GM21717 (cell line): ENCODE results near the gene SAP130.
"Not testable (repeated sequence)": the region's sequence is repeated elsewhere in the genome, so short reads cannot be mapped to it uniquely, and the experiment has no call there.

Experiments used
- ATAC-seq: cut with Tn5 transposase; IDR thresholded peaks from one replicate; pipeline ENCODE4 v1.9.1; 2021; ENCODE audit warnings: mild to moderate bottlenecking, moderate library complexity; ENCODE audit not compliant: unreplicated experiment

Gene SAP130

DNA sequence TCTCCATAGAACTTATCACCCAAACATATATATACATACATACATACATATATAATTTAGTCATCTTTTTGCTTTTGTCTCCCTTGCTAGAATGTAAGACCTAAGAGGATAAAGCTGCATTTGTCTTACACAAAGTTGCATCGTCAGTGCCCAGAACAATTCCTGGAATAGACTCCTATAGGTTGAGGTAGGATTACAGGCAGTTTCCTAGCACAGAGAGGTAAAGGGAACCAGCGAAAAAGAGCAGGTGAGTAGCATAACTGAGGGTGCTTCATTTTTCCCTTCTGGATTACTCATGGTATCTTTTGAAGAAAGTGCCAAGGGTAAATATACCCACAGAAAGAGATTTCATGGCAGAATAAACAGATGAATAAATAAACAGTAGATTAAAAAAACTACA lies 74.0 kb downstream of the SAP130 start:
- no peak for ATAC-seq

DNA sequence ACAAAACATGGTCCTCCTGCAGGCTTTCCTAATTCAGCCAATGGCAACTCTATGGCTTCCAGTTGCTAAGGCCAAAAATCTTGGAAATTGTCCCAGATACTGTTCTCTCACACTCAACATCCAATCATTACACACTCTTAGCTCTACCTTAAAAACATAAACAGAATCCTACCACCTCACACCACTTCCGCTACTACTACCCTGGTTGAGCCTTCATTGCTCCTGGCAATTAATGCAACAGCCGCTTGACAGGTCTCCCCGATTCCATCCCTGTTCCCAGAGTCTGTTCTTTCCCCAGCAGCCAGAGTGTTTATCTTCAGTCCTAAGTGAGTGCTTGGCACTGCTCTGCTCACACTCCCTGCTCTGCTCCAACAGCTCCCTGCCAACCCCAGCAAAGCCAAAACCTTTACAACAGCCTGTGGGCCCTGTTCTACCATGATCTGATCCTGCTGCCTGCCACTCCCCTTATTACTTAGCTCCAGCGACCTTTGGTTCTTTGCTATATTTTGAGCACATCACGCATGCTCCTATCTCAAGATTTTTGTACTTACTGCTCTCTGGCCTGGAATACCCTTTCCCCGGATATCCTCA lies 74.6 kb downstream of the SAP130 start:
- ATAC-seq, result no peak

DNA sequence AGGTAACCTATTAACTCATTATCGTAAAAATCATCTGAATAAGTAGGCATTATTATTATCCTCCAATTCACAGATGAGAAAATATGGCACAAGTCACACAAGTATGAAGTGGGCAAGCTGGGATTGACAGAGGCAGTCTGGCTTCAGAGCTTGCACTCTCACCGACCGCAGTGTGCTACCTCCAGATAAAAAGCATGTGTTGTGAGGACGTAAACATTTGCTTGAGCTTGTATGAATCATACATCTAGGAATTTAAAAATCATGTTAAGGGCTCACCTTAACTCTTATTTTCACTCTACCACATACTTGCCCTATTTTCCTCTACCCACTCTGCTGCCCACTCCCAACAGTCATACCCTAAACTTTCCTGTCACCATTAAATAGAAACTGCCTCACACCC lies 76.8 kb downstream of the SAP130 start:
- ATAC-seq, result no peak

DNA sequence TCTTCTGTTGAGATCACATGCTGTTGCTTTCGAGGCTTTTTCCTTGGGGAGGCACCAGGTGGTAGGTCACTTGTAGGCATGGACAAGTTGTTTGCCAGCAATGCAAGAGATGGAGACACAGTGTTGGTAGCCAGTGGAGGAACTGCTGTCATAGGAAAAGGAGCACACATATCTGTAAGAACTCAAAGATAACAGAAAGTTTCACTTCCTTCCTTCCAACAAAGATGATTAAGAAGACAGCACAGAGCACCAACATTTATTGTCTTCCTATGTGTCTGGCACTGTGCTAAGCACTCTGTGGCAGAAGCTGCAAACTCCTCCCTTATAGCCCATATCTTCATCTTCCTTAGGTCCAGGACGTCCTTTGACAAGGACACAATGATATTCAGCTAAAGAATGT lies 77.6 kb downstream of the SAP130 start:
- ATAC-seq, result no peak

DNA sequence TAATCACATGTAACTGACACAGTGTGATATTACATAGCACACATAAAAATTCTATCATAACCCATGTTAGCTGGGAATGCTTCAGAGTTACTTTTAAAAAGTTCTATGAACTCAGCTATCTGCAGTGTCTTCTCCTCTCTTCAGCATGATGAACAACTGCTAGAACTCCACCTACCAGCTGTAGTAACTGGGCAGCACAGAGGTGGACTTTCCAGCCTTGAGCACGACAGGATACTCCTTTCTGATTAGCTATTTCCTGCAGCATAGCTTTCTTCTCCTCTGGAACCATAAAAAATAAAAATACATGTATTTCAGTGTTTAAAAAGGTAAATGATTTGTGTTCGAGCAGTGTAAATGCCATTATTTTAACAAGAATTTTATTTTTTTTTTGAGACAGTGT lies 82.6 kb downstream of the SAP130 start:
- ATAC-seq, result no peak

DNA sequence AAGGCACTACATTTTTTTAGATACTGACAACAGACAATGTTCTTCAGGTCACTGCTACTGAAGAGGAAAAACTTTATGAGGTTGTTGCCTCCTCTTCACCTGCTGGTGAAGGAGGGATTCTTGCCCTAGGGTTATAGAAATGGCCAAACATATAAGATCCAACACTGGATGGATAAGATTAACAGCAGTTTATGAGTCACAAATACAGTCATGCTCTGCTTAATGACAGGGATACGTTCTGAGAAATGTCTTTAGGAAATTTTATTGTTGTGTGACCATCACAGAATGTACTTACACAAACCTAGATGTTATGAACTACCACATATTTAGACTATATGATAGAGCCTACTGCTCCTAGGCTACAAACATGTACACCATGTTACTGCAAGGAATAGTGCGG lies 84.7 kb downstream of the SAP130 start:
- ATAC-seq, result no peak

DNA sequence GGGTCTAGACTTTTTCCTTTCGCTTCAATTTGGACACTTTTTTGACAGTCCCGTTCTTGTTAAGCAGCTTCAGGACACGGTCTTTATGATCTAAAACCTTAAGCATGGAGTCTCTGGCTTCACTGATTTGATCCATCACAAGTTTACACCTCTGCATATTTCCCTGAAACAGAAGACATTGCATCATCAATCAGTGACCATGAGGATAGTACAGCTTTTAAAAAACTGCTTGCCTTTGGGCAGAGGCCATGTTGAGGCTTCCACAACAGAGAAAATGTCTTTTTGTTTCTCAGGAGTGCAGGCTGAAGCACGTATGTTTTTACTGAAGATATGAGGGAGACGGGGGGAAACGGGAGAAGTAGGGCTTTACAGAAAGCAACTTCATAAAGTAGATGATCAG lies 85.9 kb downstream of the SAP130 start:
- ATAC-seq, result no peak

DNA sequence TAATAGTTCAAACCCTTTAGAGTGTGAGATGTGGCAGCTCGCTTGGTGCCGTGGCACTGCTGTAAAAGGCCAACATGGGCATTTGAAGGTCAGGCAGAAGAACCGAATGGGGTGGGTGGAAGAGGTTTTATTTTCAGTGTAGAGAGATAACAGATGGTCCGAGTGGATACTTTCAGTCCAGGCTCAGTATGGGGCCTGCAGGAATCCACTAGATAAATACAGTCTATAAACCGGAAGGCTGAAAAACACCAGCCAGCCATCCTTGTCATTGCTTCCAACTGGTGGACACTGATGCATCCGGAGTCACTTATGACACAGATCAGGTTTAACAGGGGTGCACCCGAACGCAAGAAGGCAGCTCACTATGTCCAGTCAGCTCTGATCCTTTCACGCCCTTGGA lies 86.4 kb downstream of the SAP130 start:
- ATAC-seq, result no peak

DNA sequence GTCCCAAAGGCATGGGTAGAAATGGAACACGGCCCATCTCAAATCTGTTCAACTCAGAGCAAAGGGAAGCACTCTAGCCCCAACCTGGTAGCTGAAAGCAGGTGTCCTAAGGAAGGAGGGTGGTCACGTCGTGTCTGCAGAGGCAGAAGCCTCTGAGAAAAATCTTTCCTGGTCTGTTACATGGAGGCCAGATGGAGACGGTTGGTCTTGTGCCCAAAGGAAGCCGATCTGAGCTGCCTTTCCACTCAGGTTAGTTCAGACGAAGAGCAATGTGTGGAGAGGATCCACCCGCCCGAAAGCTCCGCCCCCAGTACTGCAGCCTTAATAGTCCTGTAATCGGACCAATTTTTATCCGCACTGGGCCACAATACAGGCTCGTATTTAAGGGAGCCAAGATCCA lies 87.2 kb downstream of the SAP130 start:
- no peak for ATAC-seq

DNA sequence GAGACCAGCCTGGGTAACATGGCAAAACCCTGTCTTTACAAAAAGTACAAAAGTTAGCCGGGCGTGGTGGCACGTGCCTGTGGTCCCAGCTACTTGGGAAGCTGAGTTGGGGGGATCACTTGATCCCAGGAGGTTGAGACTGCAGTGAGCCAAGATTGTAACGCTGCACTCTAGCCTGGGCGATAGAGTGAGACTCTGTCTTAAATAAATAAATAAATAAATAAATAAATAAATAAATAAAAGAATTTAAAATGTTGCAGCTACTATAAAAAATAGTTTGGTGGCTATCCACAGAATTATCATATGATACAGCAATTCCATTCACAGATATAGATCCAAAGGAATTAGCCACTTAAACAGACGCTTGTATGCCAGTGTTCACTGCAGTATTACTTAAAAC lies 92.5 kb downstream of the SAP130 start:
- no peak for ATAC-seq

DNA sequence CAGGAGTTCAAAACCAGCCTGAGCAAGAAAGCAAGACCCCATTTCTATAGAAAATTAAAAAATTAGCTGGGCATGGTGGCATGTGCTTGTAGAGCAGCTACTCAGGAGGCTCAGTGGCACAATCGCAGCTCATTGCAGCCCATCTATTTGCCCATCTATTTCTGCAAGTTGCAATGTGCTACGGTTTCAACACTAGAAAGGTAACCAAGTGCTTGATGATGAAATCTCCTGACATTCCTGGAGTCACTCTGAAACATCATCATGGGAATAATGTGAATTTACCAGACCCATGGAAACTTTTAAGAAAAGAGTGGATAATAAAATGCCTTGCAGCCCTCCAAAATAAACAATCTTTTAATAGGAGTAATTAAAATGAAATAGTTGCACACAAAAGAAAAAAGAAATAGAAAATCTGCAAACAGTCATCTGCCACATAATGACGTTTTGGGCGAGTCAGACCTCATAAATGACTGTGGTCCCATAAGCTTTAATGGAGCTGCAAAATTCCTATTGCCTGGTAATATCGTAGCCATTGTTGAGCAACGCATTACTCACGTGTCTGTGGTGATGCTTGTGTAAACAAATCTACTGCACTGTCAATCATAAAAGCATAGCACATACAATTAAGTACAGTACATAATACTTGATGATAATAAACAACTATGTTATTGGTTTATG lies 95.5 kb downstream of the SAP130 start:
- ATAC-seq, result no peak

DNA sequence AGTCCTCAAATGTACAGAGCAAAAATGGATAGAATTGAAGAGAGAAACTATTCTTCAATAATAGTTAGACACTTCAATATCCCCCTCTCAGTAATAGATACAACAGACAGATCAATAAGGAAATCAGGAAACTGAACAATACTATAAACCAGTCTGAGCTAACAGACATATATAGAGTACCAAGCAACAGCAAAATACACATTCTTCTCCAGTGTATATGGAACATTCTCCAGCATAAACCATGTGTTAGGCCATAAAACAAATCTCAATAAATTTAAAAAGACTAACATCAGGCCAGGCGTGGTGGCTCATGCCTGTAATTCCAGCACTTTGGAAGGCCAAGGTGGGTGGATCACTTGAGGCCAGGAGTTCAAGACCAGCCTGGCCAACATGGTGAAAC lies 98.4 kb downstream of the SAP130 start:
- ATAC-seq, result no peak

DNA sequence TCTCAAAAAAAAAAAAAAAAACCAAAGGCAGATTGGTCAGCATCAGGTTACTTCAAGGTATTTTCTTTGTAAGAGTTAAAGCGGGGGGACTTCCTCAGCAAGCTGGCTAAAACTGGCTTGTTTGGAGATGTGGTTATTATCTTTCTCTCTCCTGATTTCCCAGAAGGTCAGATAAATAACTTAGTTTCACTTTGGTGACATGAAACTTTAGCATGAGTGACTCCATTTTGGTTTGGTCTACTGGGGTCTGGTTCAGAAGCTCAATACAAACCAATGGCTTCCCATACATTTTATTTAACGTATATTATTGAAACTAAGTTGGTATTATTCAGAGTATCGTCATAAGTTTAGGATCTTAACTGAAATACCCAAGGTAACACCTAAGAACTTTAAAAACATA lies 100.5 kb downstream of the SAP130 start:
- ATAC-seq, result no peak

DNA sequence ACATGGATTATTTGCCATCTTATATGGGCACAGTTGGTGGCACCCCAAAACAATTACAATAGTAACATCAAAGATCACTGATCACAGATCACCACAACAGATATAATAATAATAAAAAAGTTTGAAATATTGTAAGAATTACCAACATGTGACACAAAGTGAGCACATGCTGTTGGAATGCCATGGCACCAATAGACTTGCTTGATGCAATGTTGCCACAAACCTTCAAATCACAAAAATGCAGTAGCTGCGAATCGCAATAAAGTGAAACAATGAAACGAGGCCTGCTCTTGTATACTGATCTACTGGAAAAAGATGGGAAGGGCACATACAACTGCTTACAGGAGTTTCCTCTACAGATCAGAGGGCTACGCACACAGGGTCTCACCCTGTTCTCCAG lies 109.9 kb downstream of the SAP130 start:
- no peak for ATAC-seq

DNA sequence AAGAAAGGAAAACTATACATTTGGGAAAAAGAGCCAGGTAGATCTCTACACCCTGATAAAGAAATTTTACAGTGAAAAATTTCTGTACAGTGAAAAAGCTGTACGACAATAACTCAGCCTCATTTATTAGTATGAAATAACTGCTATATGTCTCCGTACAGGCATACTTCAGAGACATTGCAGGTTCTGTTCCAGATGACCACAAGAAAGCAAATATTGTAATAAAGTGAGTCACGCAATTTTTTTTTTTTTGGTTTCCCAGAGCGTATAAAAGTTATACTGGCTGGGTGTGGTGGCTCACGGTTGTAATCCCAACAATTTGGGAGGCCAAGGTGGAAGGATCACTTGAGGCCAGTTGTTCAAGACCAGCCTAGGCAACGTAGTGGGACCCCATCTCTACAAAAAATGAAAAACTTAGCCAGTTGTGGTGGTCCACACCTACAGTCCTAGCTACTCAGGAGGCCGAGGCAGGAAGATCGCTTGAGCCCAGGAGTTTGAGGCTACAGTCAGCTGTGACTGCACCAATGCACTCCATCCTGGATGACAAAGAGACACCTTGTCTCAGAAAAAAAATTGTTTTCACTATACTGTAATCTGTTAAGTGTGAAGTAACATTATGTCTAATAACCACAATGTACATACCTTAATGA lies 113.9 kb downstream of the SAP130 start:
- no peak for ATAC-seq

DNA sequence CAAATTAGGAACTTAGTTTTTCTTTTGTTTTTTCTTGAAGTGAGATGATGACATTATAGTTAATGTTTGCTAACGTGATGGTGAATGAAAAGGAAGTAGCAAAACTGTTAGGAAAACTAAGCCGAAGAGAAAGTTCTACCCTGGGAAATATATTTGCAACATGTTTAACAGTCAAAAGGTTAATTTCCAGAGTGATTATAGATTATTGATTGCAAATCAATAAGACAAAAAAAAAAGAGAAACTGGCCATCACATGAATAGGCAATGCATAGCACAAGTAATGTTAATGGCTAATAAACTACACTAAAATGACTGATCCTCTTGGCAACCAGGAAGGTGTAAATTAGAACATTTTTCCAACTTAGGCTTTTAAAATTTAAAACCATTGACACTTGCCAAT lies 116.1 kb downstream of the SAP130 start:
- no peak for ATAC-seq

DNA sequence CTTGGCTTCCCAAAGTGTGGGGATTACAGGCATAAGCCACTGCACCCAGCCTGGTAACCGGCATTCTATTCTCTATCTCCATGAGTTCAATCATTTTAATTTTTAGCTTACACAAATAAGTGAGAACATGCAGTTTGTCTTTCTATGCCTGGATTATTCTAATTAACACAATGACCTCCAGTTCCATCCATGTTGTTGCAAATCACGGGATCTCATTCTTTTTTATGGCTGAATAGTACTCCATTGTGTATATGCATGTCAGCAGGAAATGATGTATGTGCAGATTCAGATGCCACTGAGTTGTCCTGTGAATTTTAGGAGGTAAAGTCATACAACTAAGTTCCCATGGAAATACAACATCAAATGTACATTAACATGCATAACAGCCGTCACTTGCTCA lies 117.4 kb downstream of the SAP130 start:
- ATAC-seq, result no peak

DNA sequence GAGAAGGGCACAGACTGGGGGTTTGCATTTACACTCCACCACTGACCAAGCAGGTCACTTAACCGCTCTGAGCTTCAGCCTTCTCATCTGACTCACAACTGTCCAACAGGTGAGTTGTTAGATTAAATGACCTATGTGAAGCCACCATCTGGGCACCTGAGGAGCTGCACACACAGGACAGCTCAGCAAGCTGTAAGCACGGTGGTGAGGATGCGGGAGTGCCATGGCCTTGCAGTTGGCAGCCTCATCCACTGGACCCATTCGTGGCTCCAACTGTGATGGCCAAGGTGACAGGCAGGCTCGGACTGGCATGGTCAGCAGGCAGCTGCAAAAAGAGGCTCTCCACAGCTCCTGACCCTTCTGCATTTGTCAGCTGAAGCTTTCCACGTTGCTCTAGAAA lies 118.8 kb downstream of the SAP130 start:
- ATAC-seq, result no peak

DNA sequence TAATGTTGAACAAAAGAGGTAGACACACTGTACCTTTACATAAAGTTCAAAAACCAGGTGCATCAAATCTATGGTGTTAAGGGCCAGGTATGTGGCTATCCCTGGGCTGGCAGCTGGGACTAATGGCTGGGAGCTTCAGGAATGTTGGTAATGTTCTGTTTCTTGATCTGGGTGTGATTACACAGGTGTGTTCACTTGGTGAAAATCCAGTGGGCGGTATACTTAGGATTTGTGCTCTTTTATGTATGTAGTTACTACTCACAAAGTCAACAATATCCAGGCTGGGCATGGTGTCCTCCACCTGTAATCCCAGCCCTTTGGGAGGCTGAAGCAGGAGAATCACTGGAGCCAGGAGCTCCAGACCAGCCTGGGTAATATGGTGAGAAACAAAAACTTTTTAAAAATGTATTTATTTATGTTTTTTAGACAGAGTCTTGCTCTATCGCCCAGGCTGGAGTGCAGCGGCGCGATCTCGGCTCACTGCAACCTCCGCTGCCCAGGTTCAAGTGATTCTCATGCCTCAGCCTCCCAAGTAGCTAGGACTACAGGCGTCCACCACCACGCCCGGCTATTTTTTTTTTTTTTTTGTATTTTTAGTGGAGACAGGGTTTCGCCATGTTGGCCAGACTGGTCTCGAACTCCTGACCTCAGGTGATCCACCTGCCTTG lies 120.0 kb downstream of the SAP130 start:
- not testable (repeated sequence) for ATAC-seq

DNA sequence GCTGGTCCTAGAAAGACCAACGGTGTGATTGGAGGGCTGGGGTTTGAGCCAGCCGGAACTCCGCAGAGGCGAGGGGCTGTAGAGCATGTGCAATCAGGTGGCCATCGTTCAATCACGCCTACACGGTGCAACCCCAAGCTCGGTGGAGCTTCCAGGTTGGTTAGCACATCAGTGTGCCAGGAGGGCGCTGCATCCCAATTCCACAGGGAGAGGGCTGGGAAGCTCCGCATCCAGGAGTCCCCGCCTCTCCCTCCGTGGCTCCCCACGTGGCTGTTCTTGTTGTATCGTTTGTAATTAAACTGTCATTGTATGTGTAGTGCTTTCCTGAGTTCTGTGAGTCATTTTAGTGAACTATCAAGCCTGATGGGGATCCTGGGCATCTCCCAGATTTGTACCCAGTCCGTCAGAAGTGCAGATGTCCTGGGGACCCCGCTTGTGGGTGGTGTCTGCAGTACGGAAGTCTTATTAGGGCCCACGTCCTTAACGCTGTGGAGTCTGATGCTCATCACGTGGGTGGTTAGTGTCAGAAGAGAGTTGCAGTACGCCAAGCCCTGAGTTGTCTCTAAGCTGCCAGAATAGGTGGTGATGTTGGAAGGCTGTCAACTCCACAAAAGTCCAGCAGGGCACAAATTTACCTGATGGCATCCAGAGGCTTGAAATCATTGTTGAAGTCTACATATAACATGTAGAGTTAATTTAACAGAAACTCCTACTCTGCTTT lies 121.5 kb downstream of the SAP130 start:
- ATAC-seq, result no peak

DNA sequence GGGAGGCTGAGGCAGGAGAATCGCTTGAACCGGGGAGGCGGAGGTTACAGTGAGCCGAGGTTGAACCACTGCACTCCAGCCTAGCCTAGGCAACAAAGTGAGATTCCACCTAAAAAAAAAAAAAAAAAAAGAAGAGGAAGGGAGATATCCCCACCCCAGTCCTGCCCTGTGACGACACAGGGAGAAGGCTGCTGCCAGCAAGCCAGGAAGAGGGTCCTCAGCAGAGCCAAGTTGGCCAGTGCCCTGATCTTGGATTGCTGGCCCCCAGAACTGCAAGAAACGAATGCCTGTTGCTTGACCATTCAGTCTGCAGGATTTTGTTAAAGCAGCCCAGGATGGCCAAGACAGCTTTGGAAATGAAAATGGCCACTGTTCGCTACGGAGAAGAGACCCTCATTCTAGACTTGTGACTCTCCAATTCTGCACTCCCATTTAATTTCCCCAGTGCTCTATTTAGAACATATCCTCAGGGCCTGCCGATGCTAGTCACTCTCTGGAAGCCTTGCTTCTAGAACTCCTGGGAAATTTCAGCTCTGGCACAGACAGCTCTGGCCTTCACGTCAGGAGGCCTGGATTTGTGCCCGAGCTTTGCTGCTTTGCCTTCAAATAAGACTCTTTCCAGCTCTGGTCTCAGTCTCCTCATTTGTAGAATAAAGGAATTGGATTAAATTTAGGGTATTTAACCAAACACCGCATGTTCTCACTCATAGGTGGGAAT lies 126.4 kb downstream of the SAP130 start:
- ATAC-seq, result no peak
